ENCODE data around the gene CENPF.

DNA sequence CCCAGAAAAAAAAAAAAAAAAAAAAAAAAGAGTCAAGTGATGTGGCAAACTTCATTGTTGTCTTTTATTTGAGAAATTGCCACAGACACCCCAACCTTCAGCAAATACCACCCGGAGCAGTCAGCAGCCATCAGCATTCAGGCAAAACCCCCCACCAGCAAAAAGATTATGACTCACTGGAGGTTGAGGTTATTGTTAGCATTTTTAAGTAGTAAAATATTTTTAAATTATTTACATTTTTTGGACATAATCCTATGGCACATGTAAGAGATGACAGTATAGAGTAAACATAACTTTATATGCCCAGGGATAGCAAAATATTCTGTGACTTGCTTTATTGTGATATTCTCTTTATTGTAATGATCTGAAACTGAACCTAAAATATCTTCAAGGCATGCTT is 95.6 kb downstream of the CENPF start:
- TF ChIP-seq SP1 (IDR thresholded peaks at IDR 0.05) = no peak
- TF ChIP-seq BHLHE40 (IDR thresholded peaks at IDR 0.05; ENCODE audit: borderline replicate concordance) = no peak
- no peak for TF ChIP-seq FOXM1 (IDR thresholded peaks at IDR 0.05; ENCODE audit: borderline replicate concordance)
